Measurements from ENCODE around the gene DYNLL1.
"Not testable (repeated sequence)": the region's sequence is repeated elsewhere in the genome, so short reads cannot be mapped to it uniquely, and the experiment has no call there.

- TF ChIP-seq, protein P1, sequence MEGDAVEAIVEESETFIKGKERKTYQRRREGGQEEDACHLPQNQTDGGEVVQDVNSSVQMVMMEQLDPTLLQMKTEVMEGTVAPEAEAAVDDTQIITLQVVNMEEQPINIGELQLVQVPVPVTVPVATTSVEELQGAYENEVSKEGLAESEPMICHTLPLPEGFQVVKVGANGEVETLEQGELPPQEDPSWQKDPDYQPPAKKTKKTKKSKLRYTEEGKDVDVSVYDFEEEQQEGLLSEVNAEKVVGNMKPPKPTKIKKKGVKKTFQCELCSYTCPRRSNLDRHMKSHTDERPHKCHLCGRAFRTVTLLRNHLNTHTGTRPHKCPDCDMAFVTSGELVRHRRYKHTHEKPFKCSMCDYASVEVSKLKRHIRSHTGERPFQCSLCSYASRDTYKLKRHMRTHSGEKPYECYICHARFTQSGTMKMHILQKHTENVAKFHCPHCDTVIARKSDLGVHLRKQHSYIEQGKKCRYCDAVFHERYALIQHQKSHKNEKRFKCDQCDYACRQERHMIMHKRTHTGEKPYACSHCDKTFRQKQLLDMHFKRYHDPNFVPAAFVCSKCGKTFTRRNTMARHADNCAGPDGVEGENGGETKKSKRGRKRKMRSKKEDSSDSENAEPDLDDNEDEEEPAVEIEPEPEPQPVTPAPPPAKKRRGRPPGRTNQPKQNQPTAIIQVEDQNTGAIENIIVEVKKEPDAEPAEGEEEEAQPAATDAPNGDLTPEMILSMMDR (IDR thresholded peaks at IDR 0.05), result not testable (repeated sequence)
- TF ChIP-seq POLR2A, EP300 (IDR thresholded peaks at IDR 0.05): not testable (repeated sequence)
These were observed 23.4 kb downstream of the DYNLL1 start for GRCh38 chr12:120519324-120519723.
